GM12864 (cell line): Measurements from ENCODE around the gene PACRG.

Experiments used
- DNase-seq: peaks from one replicate; pipeline ENCODE4 v3.0.0-alpha.2; 2011; ENCODE audit warnings: low read depth
- H3K4me3 ChIP-seq: 2 replicates; pipeline ENCODE4 v1.5.1; 2011; ENCODE audit warnings: mild to moderate bottlenecking, low read depth, low read length, control low read depth
- CTCF ChIP-seq: IDR thresholded peaks from 2 replicates; pipeline ENCODE4 v1.5.1; 2011; ENCODE audit warnings: low read depth, mild to moderate bottlenecking, moderate library complexity, low read length, control low read depth, inconsistent platforms; ENCODE audit errors: missing control alignments

Gene PACRG

GRCh38 chr6:162998777-162999176, 271.0 kb downstream of the PACRG start:
- no peak for TF ChIP-seq CTCF

GRCh38 chr6:162999575-163000285, 272.0 kb downstream of the PACRG start:
- H3K4me3 ChIP-seq = no peak overlapping the region
- no peak for DNase-seq
- no peak for TF ChIP-seq CTCF

More at GRCh38 chr6:162998777-162999176, 271.0 kb downstream of the PACRG start:
- DNase-seq = no peak
- H3K4me3 ChIP-seq = no peak overlapping the region

- no peak for TF ChIP-seq CTCF
- peak; percentile 3 for DNase-seq
- no peak overlapping the region for H3K4me3 ChIP-seq
These were observed 273.6 kb downstream of the PACRG start for GRCh38 chr6:163001330-163001729.

GRCh38 chr6:163008186-163008585, 280.4 kb downstream of the PACRG start:
- DNase-seq = no peak
- no peak for TF ChIP-seq CTCF
- H3K4me3 ChIP-seq = no peak overlapping the region

- TF ChIP-seq CTCF = no peak
- no peak overlapping the region for H3K4me3 ChIP-seq
- DNase-seq = no peak
These were observed 280.9 kb downstream of the PACRG start for GRCh38 chr6:163008626-163009025.

- TF ChIP-seq CTCF = no peak
- no peak overlapping the region for H3K4me3 ChIP-seq
- no peak for DNase-seq
These were observed 282.4 kb downstream of the PACRG start for GRCh38 chr6:163010145-163010544.

GRCh38 chr6:163014736-163015135, 287.0 kb downstream of the PACRG start:
- DNase-seq = no peak
- TF ChIP-seq CTCF = no peak
- H3K4me3 ChIP-seq = no peak overlapping the region
